Endothelial cell of umbilical vein (primary cell): ENCODE data around the gene SELPLG. TPM values are rescaled to one million over a fixed set of nuclear protein-coding genes. Genes with fewer than 3 reads are reported as not detected.

Experiments
- BruUV-seq: library from RNA; stranded (reverse); fragments of 400-500 nt; replicated peaks from 2 replicates; lab custom pipeline; 2021; lab: Mats Ljungman, UMichigan
- CTCF ChIA-PET: fragments of 300-600, 350-600 bp; sonication (Branson Sonifier 250); formaldehyde crosslinking; loops from one replicate; lab custom pipeline; 2021; ENCODE audit warnings: antibody characterized with exemption, inconsistent platforms; lab: Charles Lee
- POLR2A ChIA-PET: fragments of 300-600, 350-600 bp; sonication (Branson Sonifier 250); formaldehyde crosslinking; loops from one replicate; lab custom pipeline; 2021; ENCODE audit warnings: antibody characterized with exemption, inconsistent platforms; lab: Charles Lee
- DNase-seq: peaks from one replicate; pipeline ENCODE4 v3.0.0-alpha.2; 2011; ENCODE audit warnings: low read depth, low spot score
- FAIRE-seq: peaks from 2 replicates; lab custom pipeline; 2011; peaks lifted over from hg19 to GRCh38; lab: Jason Lieb, UNC
- H2AFZ ChIP-seq: 2 replicates; pipeline ENCODE4 v1.6.0; 2012; ENCODE audit warnings: low read depth, low read length, control low read depth, inconsistent platforms
- H3K27ac ChIP-seq: 2 replicates; pipeline ENCODE4 v1.5.1; 2011; ENCODE audit warnings: low read depth, mild to moderate bottlenecking, control low read depth, low read length, moderate library complexity; ENCODE audit not compliant: insufficient read depth
- H3K27me3 ChIP-seq, 2 experiments: 2 replicates each; pipeline versions ENCODE4 v1.6.0 to v1.6.1; 2011; ENCODE audit warnings: low read length in 2 of 2, mixed read lengths in 1 of 2; ENCODE audit not compliant: control insufficient read depth in 2 of 2, insufficient read depth in 2 of 2
- H3K36me3 ChIP-seq, 2 experiments: 2 replicates in 1 of 2; 3 replicates in 1 of 2; pipeline ENCODE4 v1.5.1; 2011; ENCODE audit warnings: low read length in 2 of 2, mild to moderate bottlenecking in 1 of 2, moderate library complexity in 1 of 2; ENCODE audit not compliant: control insufficient read depth in 2 of 2, insufficient read depth in 2 of 2; ENCODE audit errors: extremely low read depth in 1 of 2
- H3K4me1 ChIP-seq: 3 replicates; pipeline ENCODE4 v1.5.1; 2011; ENCODE audit warnings: mild to moderate bottlenecking, low read length; ENCODE audit not compliant: control insufficient read depth, insufficient read depth; ENCODE audit errors: extremely low read depth
- H3K4me2 ChIP-seq: 2 replicates; pipeline ENCODE4 v1.6.1; 2011; ENCODE audit warnings: low read length, control low read depth, mixed read lengths; ENCODE audit not compliant: insufficient read depth
- H3K4me3 ChIP-seq, 3 experiments: fragments of 200-600 bp in 1 of 3; sonication (generic), shearing (Covaris generic) in 1 of 3; replicated peaks in 1 of 3; 2 replicates each; pipeline ENCODE4 v1.5.1; 2011 to 2016; ENCODE audit warnings: control low read depth in 3 of 3, low read length in 3 of 3, mild to moderate bottlenecking in 2 of 3, inconsistent platforms in 1 of 3, low read depth in 1 of 3, moderate library complexity in 1 of 3; ENCODE audit not compliant: insufficient read depth in 1 of 3
- H3K79me2 ChIP-seq: 2 replicates; pipeline ENCODE4 v1.6.0; 2012; ENCODE audit warnings: low read length, inconsistent platforms; ENCODE audit not compliant: control insufficient read depth, insufficient read depth
- H3K9ac ChIP-seq: replicated peaks from 2 replicates; pipeline ENCODE3; 2011; ENCODE audit warnings: low read length, control low read depth; ENCODE audit not compliant: insufficient read depth; ENCODE audit errors: extremely low read depth
- H3K9me1 ChIP-seq: replicated peaks from 3 replicates; pipeline ENCODE4 v1.6.0; 2011; ENCODE audit warnings: mild to moderate bottlenecking, low read length; ENCODE audit not compliant: control insufficient read depth, insufficient read depth; ENCODE audit errors: extremely low read depth
- H3K9me3 ChIP-seq: replicated peaks from 2 replicates; pipeline ENCODE4 v1.5.1; 2012; ENCODE audit warnings: low read length, inconsistent platforms; ENCODE audit not compliant: control insufficient read depth, insufficient read depth
- H4K20me1 ChIP-seq: replicated peaks from 2 replicates; pipeline ENCODE3; 2011; ENCODE audit warnings: mild to moderate bottlenecking, low read length; ENCODE audit not compliant: control insufficient read depth, insufficient read depth; ENCODE audit errors: extremely low read depth
- EZH2 ChIP-seq: IDR thresholded peaks from 2 replicates; pipeline ENCODE4 v1.6.1; 2012; ENCODE audit warnings: borderline replicate concordance, low read depth, mild to moderate bottlenecking, moderate library complexity, low read length, inconsistent platforms; ENCODE audit not compliant: severe bottlenecking
- FOS ChIP-seq: IDR thresholded peaks from 2 replicates; pipeline ENCODE4 v1.6.1; 2011; ENCODE audit warnings: mild to moderate bottlenecking, low read length, moderate library complexity, borderline replicate concordance; ENCODE audit not compliant: insufficient read depth
- GATA2 ChIP-seq: IDR thresholded peaks from 2 replicates; pipeline ENCODE4 v1.7.0; 2011; ENCODE audit warnings: low read depth, mild to moderate bottlenecking, moderate library complexity, mixed read lengths, low read length; ENCODE audit not compliant: insufficient read length, insufficient read depth
- JUN ChIP-seq: IDR thresholded peaks from 2 replicates; pipeline ENCODE4 v1.6.1; 2011; ENCODE audit warnings: borderline replicate concordance, low read depth; ENCODE audit not compliant: insufficient read length, insufficient read depth
- MYC ChIP-seq: IDR thresholded peaks from one replicate; pipeline ENCODE4 v1.6.1; 2011; ENCODE audit warnings: mild to moderate bottlenecking, low read depth, low read length
- POLR2A ChIP-seq: IDR thresholded peaks from 2 replicates; pipeline ENCODE4 v1.6.1; 2012; ENCODE audit warnings: low read depth, mild to moderate bottlenecking, control low read depth, low read length
- POLR2AphosphoS5 ChIP-seq: IDR thresholded peaks from 2 replicates; pipeline ENCODE4 v1.6.1; 2012; ENCODE audit warnings: low read depth, mild to moderate bottlenecking, control low read depth, low read length, moderate library complexity; ENCODE audit not compliant: insufficient read depth
- dilution Hi-C: fragments of 300-500 bp; cut with MboI; formaldehyde crosslinking; loops from one replicate; pipeline ENCODE4 v1.15.0; 2019; ENCODE audit warnings: low sequenced_read_pairs; ENCODE audit not compliant: extremely low pct_ligation_motif_present
- intact Hi-C: fragments of 100-400 bp; cut with micrococcal nuclease; formaldehyde crosslinking; loops from one replicate; pipeline ENCODE4 v1.10.0; 2022
- polyA plus RNA-seq, 4 experiments: library from polyadenylated mRNA; depleted of rRNA in 3 of 4; stranded (reverse) in 3 of 4; unstranded in 1 of 4; fragments of >200 nt; gene quantifications; 2 replicates each; pipeline versions ENCODE4 v1.2.1 to v1.2.3, GENCODE V29; 2011 to 2012; ENCODE audit warnings: missing spikeins in 1 of 4
- total RNA-seq: library from RNA; stranded (reverse); gene quantifications from 2 replicates; pipeline ENCODE4 v1.2.3, GENCODE V29; 2021
- TF ChIP-seq, protein P1 (sequence below): IDR thresholded peaks from 2 replicates; pipeline ENCODE4 v1.6.1; 2011; ENCODE audit not compliant: insufficient read depth, insufficient read length
- TF ChIP-seq, protein P2 (sequence below), 2 donors: IDR thresholded peaks; 1 replicate in 1 of 2; 2 replicates in 1 of 2; pipeline ENCODE4 v1.5.1; 2011; ENCODE audit warnings: low read length in 2 of 2, mild to moderate bottlenecking in 2 of 2, moderate library complexity in 2 of 2, control low read depth in 1 of 2, inconsistent platforms in 1 of 2, low read depth in 1 of 2; ENCODE audit not compliant: insufficient read depth in 1 of 2; ENCODE audit errors: extremely low read depth in 1 of 2

The SELPLG gene
- total and polyA plus RNA-seq, 2 donors (not counting 3 experiments of a cell fraction or from before 2014, with no cell fraction given): 1.0 to 1.2 TPM

DNA sequence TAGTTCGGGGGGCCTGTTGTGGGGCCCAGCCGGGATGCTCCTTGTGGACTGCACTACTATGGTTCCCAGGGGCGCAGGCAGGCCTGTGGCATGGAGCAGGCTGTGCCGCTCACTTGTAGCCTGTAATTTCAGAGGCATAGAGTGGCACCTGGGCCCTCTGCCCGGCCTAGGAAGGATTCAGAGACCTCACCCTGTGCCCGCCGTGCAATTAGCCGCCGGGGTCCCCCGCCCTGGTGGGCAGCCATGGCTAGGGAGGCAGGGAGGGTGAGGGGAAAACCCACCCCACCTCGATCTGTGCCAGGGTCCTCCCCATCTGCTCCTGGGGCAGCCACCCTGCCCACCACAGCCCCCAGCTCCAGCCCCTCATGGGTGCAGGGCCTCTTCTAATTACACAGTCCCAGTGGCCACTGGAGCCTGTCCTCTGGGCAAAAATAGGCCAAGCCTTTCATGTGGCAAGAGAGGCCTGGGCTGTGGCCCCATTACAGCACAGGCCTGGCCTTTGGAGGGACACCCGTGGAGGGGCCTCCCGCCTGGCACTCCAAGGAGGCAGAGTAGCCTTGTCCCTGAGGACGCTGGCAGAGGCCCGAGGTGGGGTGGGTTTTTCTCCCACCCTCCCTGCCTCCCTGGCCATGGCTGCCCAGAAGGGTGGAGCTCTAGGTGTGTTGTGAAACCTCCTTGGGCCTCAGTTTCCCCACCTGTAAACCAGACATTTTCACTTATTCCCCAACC, 30.6 kb downstream of the SELPLG start:
- Histone ChIP-seq H3K4me3 (no peak overlapping the region), H3K79me2 (no peaks in the 10 kb centered on the region), H3K9ac (no peak overlapping the region), H3K9me1 (no peaks in the 10 kb centered on the region), H3K36me3 (no peaks in the 10 kb centered on the region), H3K27me3 (no peaks in the 10 kb centered on the region), H3K4me1 (no peaks in the 10 kb centered on the region), H3K9me3 (no peaks in the 10 kb centered on the region), H3K4me2 (no peak overlapping the region), H2AFZ (no peak overlapping the region), H3K27ac (no peak overlapping the region), H4K20me1 (no peaks in the 10 kb centered on the region)
- FAIRE-seq: no peak
- no peak for TF ChIP-seq GATA2
- TF ChIP-seq, protein P1, sequence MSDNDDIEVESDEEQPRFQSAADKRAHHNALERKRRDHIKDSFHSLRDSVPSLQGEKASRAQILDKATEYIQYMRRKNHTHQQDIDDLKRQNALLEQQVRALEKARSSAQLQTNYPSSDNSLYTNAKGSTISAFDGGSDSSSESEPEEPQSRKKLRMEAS: no peak
- TF ChIP-seq POLR2A: no peak
- no peak for TF ChIP-seq JUN
- TF ChIP-seq POLR2AphosphoS5: no peak
- TF ChIP-seq MYC: no peak
- TF ChIP-seq, protein P2, sequence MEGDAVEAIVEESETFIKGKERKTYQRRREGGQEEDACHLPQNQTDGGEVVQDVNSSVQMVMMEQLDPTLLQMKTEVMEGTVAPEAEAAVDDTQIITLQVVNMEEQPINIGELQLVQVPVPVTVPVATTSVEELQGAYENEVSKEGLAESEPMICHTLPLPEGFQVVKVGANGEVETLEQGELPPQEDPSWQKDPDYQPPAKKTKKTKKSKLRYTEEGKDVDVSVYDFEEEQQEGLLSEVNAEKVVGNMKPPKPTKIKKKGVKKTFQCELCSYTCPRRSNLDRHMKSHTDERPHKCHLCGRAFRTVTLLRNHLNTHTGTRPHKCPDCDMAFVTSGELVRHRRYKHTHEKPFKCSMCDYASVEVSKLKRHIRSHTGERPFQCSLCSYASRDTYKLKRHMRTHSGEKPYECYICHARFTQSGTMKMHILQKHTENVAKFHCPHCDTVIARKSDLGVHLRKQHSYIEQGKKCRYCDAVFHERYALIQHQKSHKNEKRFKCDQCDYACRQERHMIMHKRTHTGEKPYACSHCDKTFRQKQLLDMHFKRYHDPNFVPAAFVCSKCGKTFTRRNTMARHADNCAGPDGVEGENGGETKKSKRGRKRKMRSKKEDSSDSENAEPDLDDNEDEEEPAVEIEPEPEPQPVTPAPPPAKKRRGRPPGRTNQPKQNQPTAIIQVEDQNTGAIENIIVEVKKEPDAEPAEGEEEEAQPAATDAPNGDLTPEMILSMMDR (IDR thresholded peaks at IDR 0.05; ENCODE audit: extremely low read depth in 1 of 2, insufficient read depth in 1 of 2, low read depth in 1 of 2, low read length in 2 of 2): no peak
- TF ChIP-seq EZH2: no peak
- TF ChIP-seq FOS: no peak
- CTCF ChIA-PET: no interaction called here
- no TSS peak for BruUV-seq
- intact Hi-C loops: no loop called here
- POLR2A ChIA-PET: no interaction called here
- no peak for DNase-seq
- dilution Hi-C loops: no loop called here
